Middle frontal gyrus (tissue), 1 donor: ENCODE measurements around the gene ASS1.

Experiments
- DNase-seq: peaks from one replicate; pipeline ENCODE4 v3.0.0-alpha.2; 2015; ENCODE audit warnings: low spot score; ENCODE audit errors: extremely low spot score

ASS1 gene

GRCh38 chr9:130527651-130528310 lies 83.0 kb downstream of the ASS1 start:
- no peak for DNase-seq

- DNase-seq, result no peak
Observed at GRCh38 chr9:130528674-130529073, 83.9 kb downstream of the ASS1 start.

- no peak for DNase-seq
Observed at GRCh38 chr9:130530938-130531337, 86.2 kb downstream of the ASS1 start.

- DNase-seq, result no peak
Observed at GRCh38 chr9:130531670-130532069, 86.9 kb downstream of the ASS1 start.

GRCh38 chr9:130532426-130533080 lies 87.8 kb downstream of the ASS1 start:
- no peak for DNase-seq

- no peak for DNase-seq
Observed at GRCh38 chr9:130535818-130536521, 91.2 kb downstream of the ASS1 start.

- DNase-seq, result no peak
Observed at GRCh38 chr9:130536701-130537107, 91.9 kb downstream of the ASS1 start.

- DNase-seq, result no peak
Observed at GRCh38 chr9:130537346-130538050, 92.7 kb downstream of the ASS1 start.

- DNase-seq, result no peak
Observed at GRCh38 chr9:130539420-130540223, 94.9 kb downstream of the ASS1 start.

- no peak for DNase-seq
Observed at GRCh38 chr9:130541533-130541932, 96.8 kb downstream of the ASS1 start.

GRCh38 chr9:130542038-130542437 lies 97.3 kb downstream of the ASS1 start:
- DNase-seq, result no peak

- DNase-seq, result no peak
Observed at GRCh38 chr9:130542457-130543228, 97.9 kb downstream of the ASS1 start.

- DNase-seq, result no peak
Observed at GRCh38 chr9:130543368-130543767, 98.6 kb downstream of the ASS1 start.

GRCh38 chr9:130543859-130544258 lies 99.1 kb downstream of the ASS1 start:
- no peak for DNase-seq

- DNase-seq, result no peak
Observed at GRCh38 chr9:130544364-130544763, 99.6 kb downstream of the ASS1 start.

GRCh38 chr9:130548103-130548502 lies 103.3 kb downstream of the ASS1 start:
- no peak for DNase-seq

- no peak for DNase-seq
Observed at GRCh38 chr9:130549093-130549735, 104.5 kb downstream of the ASS1 start.
